Measurements from ENCODE around the gene FCGBP.
"Not testable (repeated sequence)": the region's sequence is repeated elsewhere in the genome, so short reads cannot be mapped to it uniquely, and the experiment has no call there.

FCGBP gene

GRCh38 chr19:39916236-39916635, 18.2 kb downstream of the FCGBP start:
- DNase-seq, result no peak

GRCh38 chr19:39915848-39916215, 18.6 kb downstream of the FCGBP start:
- no peak for DNase-seq

GRCh38 chr19:39915101-39915847, 19.2 kb downstream of the FCGBP start:
- DNase-seq, result no peak

- no peak for DNase-seq
Observed at GRCh38 chr19:39913682-39914333, 20.6 kb downstream of the FCGBP start.

- no peak for DNase-seq
Observed at GRCh38 chr19:39908803-39909202, 25.6 kb downstream of the FCGBP start.

- no peak for DNase-seq
Observed at GRCh38 chr19:39906820-39907611, 27.4 kb downstream of the FCGBP start.

GRCh38 chr19:39906283-39906682, 28.2 kb downstream of the FCGBP start:
- DNase-seq, result no peak

- not testable (repeated sequence) for DNase-seq
Observed at GRCh38 chr19:39903486-39904091, 30.8 kb downstream of the FCGBP start.

GRCh38 chr19:39902326-39902725, 32.1 kb downstream of the FCGBP start:
- DNase-seq, result not testable (repeated sequence)

- not testable (repeated sequence) for DNase-seq
Observed at GRCh38 chr19:39901681-39902080, 32.8 kb downstream of the FCGBP start.

GRCh38 chr19:39898858-39899257, 35.6 kb downstream of the FCGBP start:
- DNase-seq, result not testable (repeated sequence)

GRCh38 chr19:39897511-39898245, 36.8 kb downstream of the FCGBP start:
- peak; percentile 17 for DNase-seq

GRCh38 chr19:39895096-39895495, 39.3 kb downstream of the FCGBP start:
- not testable (repeated sequence) for DNase-seq

GRCh38 chr19:39894236-39894606, 40.2 kb downstream of the FCGBP start:
- not testable (repeated sequence) for DNase-seq

- DNase-seq, result not testable (repeated sequence)
Observed at GRCh38 chr19:39893366-39894235, 40.8 kb downstream of the FCGBP start.

GRCh38 chr19:39892506-39892902, 41.9 kb downstream of the FCGBP start:
- not testable (repeated sequence) for DNase-seq

- not testable (repeated sequence) for DNase-seq
Observed at GRCh38 chr19:39891660-39892505, 42.6 kb downstream of the FCGBP start.

- no peak for DNase-seq
Observed at GRCh38 chr19:39890755-39891551, 43.5 kb downstream of the FCGBP start.
